Measurements from ENCODE around the gene CAPN12.
A peak's percentile ranks its signal among the peaks of the same experiment; 100 is the strongest.
"Not testable (repeated sequence)": the region's sequence is repeated elsewhere in the genome, so short reads cannot be mapped to it uniquely, and the experiment has no call there.

The CAPN12 gene

GRCh38 chr19:38770949-38771275, 26.6 kb upstream of the CAPN12 start:
- not testable (repeated sequence) for DNase-seq

GRCh38 chr19:38770228-38770948, 26.1 kb upstream of the CAPN12 start:
- DNase-seq, result not testable (repeated sequence)

- peak; percentile 95 for DNase-seq
Observed at GRCh38 chr19:38769635-38770211, 25.4 kb upstream of the CAPN12 start.

- no peak for DNase-seq
Observed at GRCh38 chr19:38766276-38767047, 22.2 kb upstream of the CAPN12 start.

- DNase-seq, result no peak
Observed at GRCh38 chr19:38765214-38765613, 20.9 kb upstream of the CAPN12 start.

GRCh38 chr19:38763795-38764220, 19.5 kb upstream of the CAPN12 start:
- no peak for DNase-seq

- not testable (repeated sequence) for DNase-seq
Observed at GRCh38 chr19:38761884-38762389, 17.7 kb upstream of the CAPN12 start.

- DNase-seq, result not testable (repeated sequence)
Observed at GRCh38 chr19:38760805-38761517, 16.7 kb upstream of the CAPN12 start.

- DNase-seq, result no peak
Observed at GRCh38 chr19:38759590-38760003, 15.3 kb upstream of the CAPN12 start.

- DNase-seq, result not testable (repeated sequence)
Observed at GRCh38 chr19:38754196-38754595, 9.9 kb upstream of the CAPN12 start.

- DNase-seq, result not testable (repeated sequence)
Observed at GRCh38 chr19:38753783-38754182, 9.5 kb upstream of the CAPN12 start.

- no peak for DNase-seq
Observed at GRCh38 chr19:38745316-38745715, 1.0 kb upstream of the CAPN12 start.

- DNase-seq, result no peak
Observed at GRCh38 chr19:38744874-38745273, 600 bp upstream of the CAPN12 start.

GRCh38 chr19:38743394-38744297, 628 bp downstream of the CAPN12 start:
- DNase-seq, result no peak

- DNase-seq, result no peak
Observed at GRCh38 chr19:38742906-38743305, 1.4 kb downstream of the CAPN12 start.

- DNase-seq, result no peak
Observed at GRCh38 chr19:38742296-38742695, 2.0 kb downstream of the CAPN12 start.

- no peak for DNase-seq
Observed at GRCh38 chr19:38741670-38742069, 2.6 kb downstream of the CAPN12 start.

GRCh38 chr19:38740932-38741331, 3.3 kb downstream of the CAPN12 start:
- no peak for DNase-seq

GRCh38 chr19:38740257-38740592, 4.0 kb downstream of the CAPN12 start:
- no peak for DNase-seq

GRCh38 chr19:38739440-38740256, 4.6 kb downstream of the CAPN12 start:
- peak; percentile 47 for DNase-seq
